ENCODE results near the gene ABCD3.
A peak's percentile ranks its signal among the peaks of the same experiment; 100 is the strongest.

The ABCD3 gene

GRCh38 chr1:94395231-94395630 lies 23.0 kb upstream of the ABCD3 start:
- Histone ChIP-seq H3K9ac (ENCODE audit: low read length) (no peak overlapping the region), H3K27ac (ENCODE audit: low read depth, low read length) (no peak overlapping the region), H3K36me3 (ENCODE audit: control insufficient read depth, insufficient read depth, low read length) (no peaks in the 10 kb centered on the region), H3K27me3 (ENCODE audit: control insufficient read depth, insufficient read depth, low read length) (no peaks in the 10 kb centered on the region), H3K4me1 (ENCODE audit: control insufficient read depth, insufficient read depth, low read length) (no peaks in the 10 kb centered on the region), H3K4me3 (ENCODE audit: low read length) (no peak overlapping the region)

DNA sequence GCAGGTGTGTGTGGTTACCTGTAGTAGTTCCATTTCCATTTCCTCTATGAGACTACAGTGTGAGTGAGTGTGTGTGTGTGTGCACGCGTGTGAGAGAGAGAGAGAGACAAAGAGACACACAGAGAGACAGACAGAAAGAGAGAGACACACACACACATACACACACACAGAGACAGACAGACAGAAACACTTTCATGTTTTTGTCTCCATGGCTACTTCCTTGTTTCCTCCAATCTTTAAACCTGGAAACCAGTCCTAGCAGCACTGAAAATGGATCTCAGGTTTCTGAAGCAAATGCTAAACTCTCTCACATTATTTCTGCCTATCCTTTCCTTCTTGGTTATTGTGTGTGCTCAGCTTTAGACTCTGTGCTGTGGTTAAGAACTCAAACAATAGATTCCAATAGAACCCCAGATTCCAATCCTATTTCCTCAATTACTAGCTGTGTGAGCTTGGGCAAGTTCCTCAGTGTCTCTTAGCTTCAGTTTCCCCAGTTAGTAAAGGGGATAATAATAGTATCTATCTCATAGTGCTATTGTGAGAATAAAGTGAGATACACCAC lies 22.4 kb upstream of the ABCD3 start:
- Histone ChIP-seq H3K27ac (ENCODE audit: low read depth, low read length) (no peak overlapping the region), H3K4me3 (ENCODE audit: low read length) (no peak overlapping the region), H3K9ac (ENCODE audit: low read length) (no peak overlapping the region)

GRCh38 chr1:94396356-94397010 lies 21.7 kb upstream of the ABCD3 start:
- no peak overlapping the region for H3K9ac ChIP-seq (ENCODE audit: low read length)
- H3K4me3 ChIP-seq (ENCODE audit: low read length) = no peak overlapping the region
- H3K27me3 ChIP-seq (ENCODE audit: control insufficient read depth, insufficient read depth, low read length) = no peaks in the 10 kb centered on the region
- H3K36me3 ChIP-seq (ENCODE audit: control insufficient read depth, insufficient read depth, low read length) = no peaks in the 10 kb centered on the region
- no peaks in the 10 kb centered on the region for H3K4me1 ChIP-seq (ENCODE audit: control insufficient read depth, insufficient read depth, low read length)
- H3K27ac ChIP-seq (ENCODE audit: low read depth, low read length) = no peak overlapping the region

More for the DNA sequence above, 22.4 kb upstream of the ABCD3 start:
- no peaks in the 10 kb centered on the region for H3K36me3 ChIP-seq (ENCODE audit: control insufficient read depth, insufficient read depth, low read length)
- no peaks in the 10 kb centered on the region for H3K27me3 ChIP-seq (ENCODE audit: control insufficient read depth, insufficient read depth, low read length)
- H3K4me1 ChIP-seq (ENCODE audit: control insufficient read depth, insufficient read depth, low read length) = no peaks in the 10 kb centered on the region

- Histone ChIP-seq H3K36me3 (ENCODE audit: control insufficient read depth, insufficient read depth, low read length) (no peaks in the 10 kb centered on the region), H3K27me3 (ENCODE audit: control insufficient read depth, insufficient read depth, low read length) (no peaks in the 10 kb centered on the region), H3K4me1 (ENCODE audit: control insufficient read depth, insufficient read depth, low read length) (no peaks in the 10 kb centered on the region), H3K4me3 (ENCODE audit: low read length) (no peak overlapping the region), H3K9ac (ENCODE audit: low read length) (no peak overlapping the region), H3K27ac (ENCODE audit: low read depth, low read length) (no peak overlapping the region)
Observed at GRCh38 chr1:94398356-94398755, 19.8 kb upstream of the ABCD3 start.

GRCh38 chr1:94399453-94399852 lies 18.7 kb upstream of the ABCD3 start:
- Histone ChIP-seq H3K4me3 (ENCODE audit: low read length) (no peak overlapping the region), H3K27me3 (ENCODE audit: control insufficient read depth, insufficient read depth, low read length) (no peaks in the 10 kb centered on the region), H3K4me1 (ENCODE audit: control insufficient read depth, insufficient read depth, low read length) (no peaks in the 10 kb centered on the region), H3K36me3 (ENCODE audit: control insufficient read depth, insufficient read depth, low read length) (no peaks in the 10 kb centered on the region), H3K9ac (ENCODE audit: low read length) (no peak overlapping the region), H3K27ac (ENCODE audit: low read depth, low read length) (no peak overlapping the region)

DNA sequence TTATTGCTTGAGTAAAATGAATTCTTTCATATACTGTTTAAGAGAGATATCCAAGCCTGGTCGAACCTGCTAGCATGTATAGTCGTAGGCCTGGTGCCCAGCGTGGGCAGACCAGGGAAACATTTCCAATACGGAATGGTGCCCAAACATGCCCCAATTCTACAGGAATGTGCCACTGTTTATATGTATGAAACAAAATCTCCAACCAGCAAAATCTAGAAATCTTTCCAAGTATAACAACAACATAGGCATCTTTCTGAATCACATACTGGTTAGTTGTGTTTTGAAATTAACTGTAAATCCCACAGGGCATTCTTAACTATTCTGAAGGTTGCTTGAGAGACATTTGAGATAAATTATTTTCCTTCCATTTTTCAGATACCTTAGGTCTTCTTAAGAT lies 17.0 kb upstream of the ABCD3 start:
- Histone ChIP-seq H3K9ac (ENCODE audit: low read length) (no peak overlapping the region), H3K4me1 (ENCODE audit: control insufficient read depth, insufficient read depth, low read length) (no peaks in the 10 kb centered on the region), H3K4me3 (ENCODE audit: low read length) (no peak overlapping the region), H3K27ac (ENCODE audit: low read depth, low read length) (no peak overlapping the region), H3K27me3 (ENCODE audit: control insufficient read depth, insufficient read depth, low read length) (no peaks in the 10 kb centered on the region), H3K36me3 (ENCODE audit: control insufficient read depth, insufficient read depth, low read length) (no peaks in the 10 kb centered on the region)

DNA sequence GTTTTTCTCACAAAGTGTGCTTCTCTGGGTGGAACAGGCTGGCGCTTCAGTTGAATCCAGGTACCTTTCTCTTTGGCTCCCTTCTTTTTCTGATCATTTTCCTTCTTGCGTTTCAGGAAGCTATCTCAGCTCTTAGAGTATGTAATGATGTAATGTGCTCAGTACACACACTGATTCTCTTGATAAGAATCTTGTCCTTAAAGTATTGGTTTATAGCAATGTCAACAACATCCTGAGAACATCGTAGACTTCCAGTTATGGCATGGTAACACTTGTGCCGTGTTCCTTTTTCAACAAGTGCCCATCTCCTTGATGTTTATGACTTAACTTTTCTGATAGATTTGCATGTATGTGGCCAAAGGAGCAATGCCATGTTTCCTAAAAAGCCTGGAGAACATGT lies 11.7 kb upstream of the ABCD3 start:
- Histone ChIP-seq H3K27ac (ENCODE audit: low read depth, low read length) (no peak overlapping the region), H3K4me3 (ENCODE audit: low read length) (no peak overlapping the region), H3K4me1 (ENCODE audit: control insufficient read depth, insufficient read depth, low read length) (no peaks in the 10 kb centered on the region), H3K9ac (ENCODE audit: low read length) (no peak overlapping the region), H3K36me3 (ENCODE audit: control insufficient read depth, insufficient read depth, low read length) (no peaks in the 10 kb centered on the region), H3K27me3 (ENCODE audit: control insufficient read depth, insufficient read depth, low read length) (no peaks in the 10 kb centered on the region)

DNA sequence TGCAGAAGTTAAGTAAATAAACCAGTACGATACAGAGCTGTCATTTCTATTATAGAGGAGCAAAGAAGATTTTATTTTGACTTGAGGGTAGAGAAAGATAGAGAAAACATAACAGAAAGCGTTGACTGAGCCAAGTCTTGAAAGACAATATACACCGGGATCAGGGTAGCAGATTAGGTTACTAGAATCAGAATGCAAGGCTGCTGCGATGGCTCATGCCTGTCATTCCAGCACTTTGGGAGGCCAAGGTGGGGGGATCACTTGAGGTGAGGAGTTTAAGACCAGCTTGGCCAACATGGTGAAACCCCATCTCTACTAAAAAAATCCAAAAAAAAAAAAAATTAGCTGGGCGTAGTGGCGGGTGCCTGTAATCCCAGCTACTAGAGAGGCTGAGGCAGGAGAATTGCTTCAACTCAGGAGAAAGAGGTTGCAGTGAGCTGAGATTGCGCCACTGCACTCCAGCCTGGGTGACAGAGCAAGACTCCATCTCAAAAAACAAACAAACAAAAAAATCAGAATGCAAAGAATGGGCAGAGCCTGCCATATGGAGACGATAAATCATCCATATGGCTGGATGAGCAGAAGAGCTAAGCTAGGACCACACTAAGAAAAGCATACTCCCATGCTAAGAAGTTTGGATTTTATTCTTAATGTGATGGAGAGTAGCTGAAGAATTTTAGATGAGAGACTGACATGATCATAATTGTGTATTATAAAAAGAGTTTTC lies 9.9 kb upstream of the ABCD3 start:
- Histone ChIP-seq H3K27ac (ENCODE audit: low read depth, low read length) (no peak overlapping the region), H3K9ac (ENCODE audit: low read length) (no peak overlapping the region), H3K27me3 (ENCODE audit: control insufficient read depth, insufficient read depth, low read length) (no peaks in the 10 kb centered on the region), H3K4me3 (ENCODE audit: low read length) (no peak overlapping the region), H3K4me1 (ENCODE audit: control insufficient read depth, insufficient read depth, low read length) (no peaks in the 10 kb centered on the region), H3K36me3 (ENCODE audit: control insufficient read depth, insufficient read depth, low read length) (no peaks in the 10 kb centered on the region)

GRCh38 chr1:94411237-94411636 lies 7.0 kb upstream of the ABCD3 start:
- Histone ChIP-seq H3K36me3 (ENCODE audit: control insufficient read depth, insufficient read depth, low read length) (no peaks in the 10 kb centered on the region), H3K27ac (ENCODE audit: low read depth, low read length) (no peak overlapping the region), H3K9ac (ENCODE audit: low read length) (no peak overlapping the region), H3K27me3 (ENCODE audit: control insufficient read depth, insufficient read depth, low read length) (no peaks in the 10 kb centered on the region), H3K4me1 (ENCODE audit: control insufficient read depth, insufficient read depth, low read length) (no peaks in the 10 kb centered on the region), H3K4me3 (ENCODE audit: low read length) (no peak overlapping the region)

DNA sequence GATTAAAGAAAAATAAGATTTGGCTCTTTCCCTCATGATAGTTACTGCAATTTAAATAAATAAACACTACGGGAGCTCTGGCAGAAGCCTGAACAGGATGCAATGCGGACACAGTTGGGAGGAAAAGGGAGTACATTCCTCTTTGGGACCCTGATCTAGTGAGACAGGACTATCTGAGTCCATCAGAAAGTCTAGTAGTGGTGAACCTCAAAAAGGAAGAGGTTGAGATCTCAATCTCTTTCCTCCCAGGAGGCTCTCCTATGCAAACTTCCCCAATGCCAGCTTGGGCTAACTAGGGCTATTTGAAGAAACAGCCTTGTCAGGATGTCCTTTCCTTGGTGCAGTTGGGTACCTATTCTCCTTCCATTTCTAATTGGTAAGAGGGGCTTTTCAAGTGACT lies 4.9 kb upstream of the ABCD3 start:
- H3K27ac ChIP-seq (ENCODE audit: low read depth, low read length) = no peak overlapping the region
- no peaks in the 10 kb centered on the region for H3K36me3 ChIP-seq (ENCODE audit: control insufficient read depth, insufficient read depth, low read length)
- H3K27me3 ChIP-seq (ENCODE audit: control insufficient read depth, insufficient read depth, low read length) = no peaks in the 10 kb centered on the region
- H3K4me3 ChIP-seq (ENCODE audit: low read length) = no peak overlapping the region
- H3K4me1 ChIP-seq (ENCODE audit: control insufficient read depth, insufficient read depth, low read length) = peaks cover 5% of the 10 kb centered on the region
- H3K9ac ChIP-seq (ENCODE audit: low read length) = no peak overlapping the region

GRCh38 chr1:94416901-94417727 lies 1.1 kb upstream of the ABCD3 start:
- Histone ChIP-seq H3K27me3 (ENCODE audit: control insufficient read depth, insufficient read depth, low read length) (no peaks in the 10 kb centered on the region), H3K36me3 (ENCODE audit: control insufficient read depth, insufficient read depth, low read length) (no peaks in the 10 kb centered on the region), H3K9ac (ENCODE audit: low read length) (peak overlapping the region; percentile 27), H3K27ac (ENCODE audit: low read depth, low read length) (peak overlapping the region; percentile 76), H3K4me3 (ENCODE audit: low read length) (peak overlapping the region; percentile 83), H3K4me1 (ENCODE audit: control insufficient read depth, insufficient read depth, low read length) (peaks cover 10% of the 10 kb centered on the region)

- Histone ChIP-seq H3K4me3 (ENCODE audit: low read length) (peak overlapping the region; percentile 83), H3K36me3 (ENCODE audit: control insufficient read depth, insufficient read depth, low read length) (no peaks in the 10 kb centered on the region), H3K27me3 (ENCODE audit: control insufficient read depth, insufficient read depth, low read length) (no peaks in the 10 kb centered on the region), H3K9ac (ENCODE audit: low read length) (peak overlapping the region; percentile 58), H3K27ac (ENCODE audit: low read depth, low read length) (peak overlapping the region; percentile 76), H3K4me1 (ENCODE audit: control insufficient read depth, insufficient read depth, low read length) (peaks cover 10% of the 10 kb centered on the region)
Observed at GRCh38 chr1:94417728-94417977, 536 bp upstream of the ABCD3 start.
